DND-41 (cell line): ENCODE measurements around the gene NLRC4.

Experiments used
- EZH2 ChIP-seq: IDR thresholded peaks from 3 replicates; pipeline ENCODE4 v1.6.1; 2012; ENCODE audit warnings: borderline replicate concordance, low read depth, mild to moderate bottlenecking, moderate library complexity, low read length, inconsistent platforms; ENCODE audit not compliant: severe bottlenecking
- TF ChIP-seq, protein P1 (sequence below): IDR thresholded peaks from 2 replicates; pipeline ENCODE4 v1.5.1; 2012; ENCODE audit warnings: borderline replicate concordance, low read length, moderate library complexity, mild to moderate bottlenecking; ENCODE audit not compliant: poor library complexity, severe bottlenecking; ENCODE audit errors: extremely low read depth

DNA sequence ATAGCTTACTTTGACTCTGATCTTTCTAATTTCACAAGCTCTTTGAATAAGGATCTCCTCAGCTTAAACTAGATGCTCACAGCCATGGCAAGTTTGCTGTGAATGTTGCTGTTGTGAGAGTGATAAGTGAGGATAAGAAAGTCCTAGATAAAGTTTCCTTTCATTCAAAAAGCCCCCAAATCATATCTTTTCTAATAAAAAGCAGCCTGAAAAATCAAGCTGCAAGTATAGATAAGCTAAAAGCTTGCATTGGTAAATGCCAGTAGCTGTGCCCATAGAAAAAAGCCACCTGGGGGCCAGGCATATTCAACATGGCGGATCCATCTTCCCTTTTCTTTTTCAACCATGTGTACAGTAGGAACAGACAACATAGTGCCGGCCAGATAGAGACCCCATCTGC lies 4.3 kb downstream of the NLRC4 start:
- TF ChIP-seq, protein P1, sequence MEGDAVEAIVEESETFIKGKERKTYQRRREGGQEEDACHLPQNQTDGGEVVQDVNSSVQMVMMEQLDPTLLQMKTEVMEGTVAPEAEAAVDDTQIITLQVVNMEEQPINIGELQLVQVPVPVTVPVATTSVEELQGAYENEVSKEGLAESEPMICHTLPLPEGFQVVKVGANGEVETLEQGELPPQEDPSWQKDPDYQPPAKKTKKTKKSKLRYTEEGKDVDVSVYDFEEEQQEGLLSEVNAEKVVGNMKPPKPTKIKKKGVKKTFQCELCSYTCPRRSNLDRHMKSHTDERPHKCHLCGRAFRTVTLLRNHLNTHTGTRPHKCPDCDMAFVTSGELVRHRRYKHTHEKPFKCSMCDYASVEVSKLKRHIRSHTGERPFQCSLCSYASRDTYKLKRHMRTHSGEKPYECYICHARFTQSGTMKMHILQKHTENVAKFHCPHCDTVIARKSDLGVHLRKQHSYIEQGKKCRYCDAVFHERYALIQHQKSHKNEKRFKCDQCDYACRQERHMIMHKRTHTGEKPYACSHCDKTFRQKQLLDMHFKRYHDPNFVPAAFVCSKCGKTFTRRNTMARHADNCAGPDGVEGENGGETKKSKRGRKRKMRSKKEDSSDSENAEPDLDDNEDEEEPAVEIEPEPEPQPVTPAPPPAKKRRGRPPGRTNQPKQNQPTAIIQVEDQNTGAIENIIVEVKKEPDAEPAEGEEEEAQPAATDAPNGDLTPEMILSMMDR: no peak
- no peak for TF ChIP-seq EZH2
